GM23248 (cell line): ENCODE results near the gene IKZF4.
"Not testable (repeated sequence)": the region's sequence is repeated elsewhere in the genome, so short reads cannot be mapped to it uniquely, and the experiment has no call there.

Experiments used
- EZH2 ChIP-seq: fragments of 200-600 bp; sonication (generic); IDR thresholded peaks from 2 replicates; pipeline ENCODE4 v1.6.1; 2018; ENCODE audit warnings: antibody characterized with exemption, mild to moderate bottlenecking; ENCODE audit not compliant: insufficient read depth, poor library complexity, severe bottlenecking
- EZH2phosphoT487 ChIP-seq: fragments of 200-600 bp; sonication (generic); IDR thresholded peaks from 2 replicates; pipeline ENCODE4 v1.6.1; 2018; ENCODE audit warnings: antibody characterized with exemption, moderate library complexity, mild to moderate bottlenecking, low read depth; ENCODE audit not compliant: insufficient read depth

- not testable (repeated sequence) for TF ChIP-seq EZH2, EZH2phosphoT487
These were observed 20.8 kb upstream of the IKZF4 start for GRCh38 chr12:55999999-56000540.
